HEK293T (cell line): ENCODE data around the gene ARHGEF16.

Source experiments
- BHLHE40 ChIP-seq: fragments of 450-650 bp; IDR thresholded peaks from 2 replicates; pipeline ENCODE4 v1.6.1; 2016; ENCODE audit warnings: mild to moderate bottlenecking, moderate library complexity, borderline replicate concordance
- CTBP1 ChIP-seq: fragments of 450-650 bp; IDR thresholded peaks from 2 replicates; pipeline ENCODE4 v1.6.1; 2016; ENCODE audit warnings: borderline replicate concordance
- ELF4 ChIP-seq: fragments of 450-650 bp; IDR thresholded peaks from 2 replicates; pipeline ENCODE4 v1.6.1; 2017; ENCODE audit warnings: antibody characterized with exemption
- FOXA1 ChIP-seq: fragments of 450-650 bp; IDR thresholded peaks from 2 replicates; pipeline ENCODE4 v1.6.1; 2016; ENCODE audit warnings: mild to moderate bottlenecking
- FOXK2 ChIP-seq: fragments of 450-650 bp; IDR thresholded peaks from 2 replicates; pipeline ENCODE4 v1.6.1; 2016; ENCODE audit warnings: mild to moderate bottlenecking
- FOXM1 ChIP-seq: fragments of 450-650 bp; IDR thresholded peaks from 2 replicates; pipeline ENCODE4 v1.6.1; 2017; ENCODE audit warnings: mild to moderate bottlenecking, borderline replicate concordance
- NFRKB ChIP-seq: fragments of 450-650 bp; IDR thresholded peaks from 2 replicates; pipeline ENCODE4 v1.6.1; 2016; ENCODE audit warnings: mild to moderate bottlenecking, moderate library complexity
- PKNOX1 ChIP-seq: fragments of 450-650 bp; IDR thresholded peaks from 2 replicates; pipeline ENCODE4 v1.6.1; 2016
- SP1 ChIP-seq: fragments of 450-650 bp; IDR thresholded peaks from 2 replicates; pipeline ENCODE4 v1.6.1; 2017
- SUZ12 ChIP-seq: fragments of 450-650 bp; IDR thresholded peaks from 2 replicates; pipeline ENCODE4 v1.6.1; 2016; ENCODE audit warnings: mild to moderate bottlenecking
- ZNF384 ChIP-seq: fragments of 450-650 bp; IDR thresholded peaks from 2 replicates; pipeline ENCODE4 v1.6.1; 2016

- TF ChIP-seq NFRKB = no peak
- no peak for TF ChIP-seq CTBP1
- no peak for TF ChIP-seq SUZ12
- TF ChIP-seq SP1 = no peak
- no peak for TF ChIP-seq ZNF384
- TF ChIP-seq FOXA1 = no peak
- TF ChIP-seq FOXK2 = no peak
- no peak for TF ChIP-seq PKNOX1
- no peak for TF ChIP-seq FOXM1
- no peak for TF ChIP-seq BHLHE40
- no peak for TF ChIP-seq ELF4
These were observed 26.5 kb upstream of the ARHGEF16 start for GRCh38 chr1:3427711-3428704.
